ENCODE data around the gene CLIC3. TPM values are rescaled to one million over a fixed set of nuclear protein-coding genes. Genes with fewer than 3 reads are reported as not detected.

The CLIC3 gene
- total RNA-seq, 1 donor from 2014 or later: not detected

Other genes with a start within 250 kb of the CLIC3 start
- not detected in 2 replicates for gene LCN6, start 248.0 kb downstream of the CLIC3 start, total RNA-seq (ENCODE audit: low replicate concordance)
- gene LCN8, start 238.3 kb downstream of the CLIC3 start, total RNA-seq (ENCODE audit: low replicate concordance): not detected in 2 replicates
- not detected in 2 replicates for gene LCN15, start 232.1 kb downstream of the CLIC3 start, total RNA-seq (ENCODE audit: low replicate concordance)
- gene TMEM141, start 205.2 kb downstream of the CLIC3 start, total RNA-seq (ENCODE audit: low replicate concordance): 19.9 and 46.8 TPM in 2 replicates
- gene CCDC183, start 200.2 kb downstream of the CLIC3 start, total RNA-seq (ENCODE audit: low replicate concordance): 0.84 and 2.1 TPM in 2 replicates
- gene RABL6, start 188.6 kb downstream of the CLIC3 start, total RNA-seq (ENCODE audit: low replicate concordance): 71.2 and 148 TPM in 2 replicates
- gene AJM1, start 154.1 kb downstream of the CLIC3 start, total RNA-seq (ENCODE audit: low replicate concordance): 0.77 TPM in 1 of 2 replicates, not detected in the other
- 58.8 and 110 TPM in 2 replicates for gene PHPT1, start 147.2 kb downstream of the CLIC3 start, total RNA-seq (ENCODE audit: low replicate concordance)
- 2.6 and 8.3 TPM in 2 replicates for gene MAMDC4, start 144.2 kb downstream of the CLIC3 start, total RNA-seq (ENCODE audit: low replicate concordance)
- gene EDF1, start 130.3 kb downstream of the CLIC3 start, total RNA-seq (ENCODE audit: low replicate concordance): 269 and 293 TPM in 2 replicates
- gene TRAF2, start 110.1 kb downstream of the CLIC3 start, total RNA-seq (ENCODE audit: low replicate concordance): 16.1 and 33.9 TPM in 2 replicates
- gene FBXW5, start 51.8 kb downstream of the CLIC3 start, total RNA-seq (ENCODE audit: low replicate concordance): 21.5 and 85.1 TPM in 2 replicates
- gene C8G, start 51.3 kb downstream of the CLIC3 start, total RNA-seq (ENCODE audit: low replicate concordance): not detected in 2 replicates
- gene LCN12, start 44.3 kb downstream of the CLIC3 start, total RNA-seq (ENCODE audit: low replicate concordance): 0.19 TPM in 1 of 2 replicates, not detected in the other
- not detected in 2 replicates for gene PTGDS, start 19.1 kb downstream of the CLIC3 start, total RNA-seq (ENCODE audit: low replicate concordance)
- gene LCNL1, start 13.6 kb downstream of the CLIC3 start, total RNA-seq (ENCODE audit: low replicate concordance): 0.09 TPM in 1 of 2 replicates, not detected in the other
- gene PAXX, start 4.1 kb downstream of the CLIC3 start, total RNA-seq (ENCODE audit: low replicate concordance): 31.5 and 79.6 TPM in 2 replicates
- gene ABCA2, start 31.7 kb upstream of the CLIC3 start, total RNA-seq (ENCODE audit: low replicate concordance): 2.7 and 19.7 TPM in 2 replicates
- not detected in 2 replicates for gene FUT7, start 35.5 kb upstream of the CLIC3 start, total RNA-seq (ENCODE audit: low replicate concordance)
- gene NPDC1, start 49.6 kb upstream of the CLIC3 start, total RNA-seq (ENCODE audit: low replicate concordance): 3.8 and 31.3 TPM in 2 replicates
- gene ENTPD2, start 57.5 kb upstream of the CLIC3 start, total RNA-seq (ENCODE audit: low replicate concordance): not detected in 2 replicates
- 5.7 and 27.7 TPM in 2 replicates for gene SAPCD2, start 74.0 kb upstream of the CLIC3 start, total RNA-seq (ENCODE audit: low replicate concordance)
- 0.12 and 0.51 TPM in 2 replicates for gene UAP1L1, start 80.9 kb upstream of the CLIC3 start, total RNA-seq (ENCODE audit: low replicate concordance)
- gene MAN1B1, start 90.4 kb upstream of the CLIC3 start, total RNA-seq (ENCODE audit: low replicate concordance): 24.6 and 43.5 TPM in 2 replicates
- gene DPP7, start 118.2 kb upstream of the CLIC3 start, total RNA-seq (ENCODE audit: low replicate concordance): 2.6 and 24.3 TPM in 2 replicates
- 0.03 TPM in 1 of 2 replicates, not detected in the other for gene GRIN1, start 142.6 kb upstream of the CLIC3 start, total RNA-seq (ENCODE audit: low replicate concordance)
- 0.59 TPM in 1 of 2 replicates, not detected in the other for gene LRRC26, start 173.5 kb upstream of the CLIC3 start, total RNA-seq (ENCODE audit: low replicate concordance)
- not detected in 2 replicates for gene TMEM210, start 175.5 kb upstream of the CLIC3 start, total RNA-seq (ENCODE audit: low replicate concordance)
- gene ANAPC2, start 192.0 kb upstream of the CLIC3 start, total RNA-seq (ENCODE audit: low replicate concordance): 18.9 and 30.9 TPM in 2 replicates
- gene SSNA1, start 192.1 kb upstream of the CLIC3 start, total RNA-seq (ENCODE audit: low replicate concordance): 27.9 and 69.8 TPM in 2 replicates
- gene TPRN, start 204.2 kb upstream of the CLIC3 start, total RNA-seq (ENCODE audit: low replicate concordance): 3.4 and 9.1 TPM in 2 replicates
- 21.6 and 43.7 TPM in 2 replicates for gene TMEM203, start 209.1 kb upstream of the CLIC3 start, total RNA-seq (ENCODE audit: low replicate concordance)
- 5.1 and 20.5 TPM in 2 replicates for gene NDOR1, start 209.1 kb upstream of the CLIC3 start, total RNA-seq (ENCODE audit: low replicate concordance)
- 0.77 and 0.84 TPM in 2 replicates for gene RNF208, start 225.7 kb upstream of the CLIC3 start, total RNA-seq (ENCODE audit: low replicate concordance)
- gene CYSRT1, start 228.6 kb upstream of the CLIC3 start, total RNA-seq (ENCODE audit: low replicate concordance): 0.56 TPM in 1 of 2 replicates, not detected in the other
- not detected in 2 replicates for gene RNF224, start 230.9 kb upstream of the CLIC3 start, total RNA-seq (ENCODE audit: low replicate concordance)
- gene SLC34A3, start 234.3 kb upstream of the CLIC3 start, total RNA-seq (ENCODE audit: low replicate concordance): not detected in 2 replicates
- 183 and 367 TPM in 2 replicates for gene TUBB4B, start 244.7 kb upstream of the CLIC3 start, total RNA-seq (ENCODE audit: low replicate concordance)